HCEC 1CT (cell line): ENCODE data around the gene VTI1A.
"Not testable (repeated sequence)": the region's sequence is repeated elsewhere in the genome, so short reads cannot be mapped to it uniquely, and the experiment has no call there.

ENCODE experiments used
- DNase-seq: peaks from one replicate; pipeline ENCODE4 v3.0.0-alpha.2; 2017

Gene VTI1A

DNA sequence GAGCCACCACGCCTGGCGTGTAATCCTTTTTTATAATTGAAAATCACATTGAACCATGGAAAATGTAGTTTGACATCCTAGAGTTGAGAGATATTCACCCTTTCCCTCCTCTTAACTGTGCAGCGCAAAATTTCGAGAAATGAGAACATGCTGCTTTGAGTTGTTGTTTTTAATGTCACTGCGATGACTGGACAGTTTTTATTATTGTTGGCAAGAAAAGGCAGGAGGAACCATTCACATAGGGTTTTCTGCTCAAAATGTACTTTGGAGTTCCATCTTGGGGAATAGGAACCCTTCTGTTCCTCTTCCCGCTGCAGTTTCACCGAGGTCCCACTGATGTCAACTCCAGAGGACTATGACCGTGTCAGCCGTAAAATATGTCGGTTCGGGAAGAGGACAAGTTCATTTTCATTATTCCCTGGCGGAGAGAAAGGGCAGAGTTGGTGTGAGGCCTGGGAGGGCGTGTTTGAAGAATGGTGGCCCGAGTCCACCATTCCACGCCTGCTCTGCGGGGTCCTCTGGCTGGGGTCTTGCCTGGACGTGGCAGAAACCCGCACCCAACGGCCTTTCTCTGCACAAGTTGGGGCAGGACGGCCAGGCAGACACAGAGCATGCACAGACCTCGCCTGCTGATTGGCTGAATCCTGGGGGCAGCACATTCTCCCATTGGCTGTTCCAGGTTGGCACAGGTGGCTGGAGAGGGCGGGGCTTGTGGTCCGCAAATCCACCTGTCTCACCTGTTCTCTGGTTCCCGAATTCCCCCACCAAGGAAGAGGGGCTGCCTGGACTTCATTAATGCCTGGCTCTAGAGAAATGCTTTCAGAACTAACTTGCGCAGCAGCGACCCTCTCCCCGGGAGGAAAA is 397.9 kb downstream of the VTI1A start:
- no peak for DNase-seq

DNA sequence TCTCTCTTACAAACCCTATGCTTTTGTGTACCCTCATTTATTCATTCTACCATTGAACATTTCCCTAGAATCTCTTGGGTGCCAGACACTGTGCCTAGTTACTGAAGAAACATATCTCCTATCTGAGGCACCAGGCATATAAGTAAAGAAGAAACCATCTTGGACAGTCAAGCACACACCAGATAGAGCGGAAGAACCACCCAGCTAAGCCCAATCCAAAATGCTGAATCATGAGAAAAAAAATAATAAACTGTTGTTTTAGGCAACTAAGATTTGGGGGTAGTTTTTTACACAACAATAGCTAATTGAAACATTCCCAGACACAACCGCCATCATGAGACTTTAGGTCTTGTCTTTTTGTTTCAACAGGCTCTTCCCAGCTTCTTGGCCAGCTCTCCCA is 400.8 kb downstream of the VTI1A start:
- no peak for DNase-seq

DNA sequence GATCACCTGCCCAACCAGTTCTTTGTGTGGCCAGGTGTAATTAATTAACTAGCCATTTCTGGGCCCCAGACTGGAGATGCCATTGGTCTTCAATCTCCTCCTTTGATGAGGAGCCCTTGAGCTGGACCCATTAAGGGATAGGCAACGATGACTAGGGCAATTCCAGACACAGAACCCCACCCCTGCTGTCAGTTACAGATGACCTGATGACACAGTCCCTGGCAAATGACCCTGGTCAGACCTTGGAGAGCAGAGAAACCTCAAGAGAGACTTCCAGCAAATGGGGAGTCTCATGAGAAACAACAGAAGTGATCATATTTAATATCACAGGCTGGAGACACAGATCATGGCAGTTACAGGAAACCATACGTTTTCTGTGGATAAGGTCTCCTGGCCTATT is 401.2 kb downstream of the VTI1A start:
- no peak for DNase-seq

DNA sequence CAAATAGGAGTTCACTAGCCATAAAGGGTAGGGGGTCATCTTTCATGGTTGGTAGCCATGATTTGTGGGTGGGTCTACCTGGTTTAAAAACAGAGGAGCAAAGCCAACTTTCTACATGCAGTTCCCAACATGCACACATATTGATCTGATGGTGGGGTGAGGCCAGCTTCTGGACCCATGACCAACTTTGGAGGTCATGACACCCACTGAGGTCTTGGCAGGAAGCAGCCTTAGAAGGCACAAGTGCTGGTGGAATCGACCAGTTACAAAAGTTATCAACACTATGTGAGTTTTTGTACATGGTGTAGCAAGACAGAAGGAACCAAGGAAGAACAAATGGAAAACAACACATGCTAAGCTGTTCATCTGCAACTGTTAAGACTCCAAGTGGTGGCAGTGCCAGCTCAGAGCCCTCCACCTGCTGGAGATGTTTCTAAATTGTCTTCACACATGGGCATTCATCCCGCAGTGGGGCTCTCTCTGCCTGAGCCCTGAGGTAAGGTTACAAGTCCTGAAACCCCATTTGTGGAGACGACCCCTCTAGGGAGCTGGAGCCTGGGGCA is 401.9 kb downstream of the VTI1A start:
- DNase-seq, result no peak

DNA sequence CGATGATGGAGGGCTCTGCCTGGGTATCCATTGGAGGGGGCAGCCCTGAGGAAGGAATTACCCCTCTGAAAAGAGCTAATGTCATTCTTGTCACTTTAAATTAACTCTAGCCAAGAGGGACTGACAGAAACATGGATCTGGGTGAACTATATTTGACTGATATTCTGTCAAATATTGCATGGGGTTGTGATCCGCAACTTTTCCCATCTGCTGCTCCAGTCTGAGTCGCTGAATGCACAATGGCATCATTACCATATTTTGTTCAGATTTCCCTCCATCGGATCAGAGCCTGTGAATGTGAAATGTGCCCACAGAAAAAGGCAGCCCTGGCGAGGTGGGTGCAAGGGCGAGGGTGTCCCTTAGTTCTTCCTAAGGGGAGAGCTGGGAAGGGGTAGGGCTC is 402.5 kb downstream of the VTI1A start:
- DNase-seq, result no peak

DNA sequence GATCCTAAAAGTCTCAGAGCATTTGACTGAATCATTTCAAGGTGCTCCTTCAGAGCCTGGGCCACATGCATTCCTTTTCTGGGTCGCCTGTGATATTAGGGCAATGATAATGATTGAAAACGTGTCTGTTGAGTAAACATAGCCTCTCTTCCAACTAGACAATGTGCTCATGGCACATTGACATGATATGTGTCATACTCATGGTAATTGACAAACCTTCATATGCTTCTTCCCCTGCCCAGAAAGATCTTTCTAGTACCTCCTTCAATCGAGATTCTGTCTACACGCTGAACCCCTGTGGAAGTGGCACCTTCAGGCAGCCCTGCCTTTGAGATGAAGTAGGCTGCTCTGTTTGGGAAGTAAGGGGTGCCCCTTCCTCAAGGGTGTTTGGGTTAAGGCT is 404.2 kb downstream of the VTI1A start:
- DNase-seq, result no peak

DNA sequence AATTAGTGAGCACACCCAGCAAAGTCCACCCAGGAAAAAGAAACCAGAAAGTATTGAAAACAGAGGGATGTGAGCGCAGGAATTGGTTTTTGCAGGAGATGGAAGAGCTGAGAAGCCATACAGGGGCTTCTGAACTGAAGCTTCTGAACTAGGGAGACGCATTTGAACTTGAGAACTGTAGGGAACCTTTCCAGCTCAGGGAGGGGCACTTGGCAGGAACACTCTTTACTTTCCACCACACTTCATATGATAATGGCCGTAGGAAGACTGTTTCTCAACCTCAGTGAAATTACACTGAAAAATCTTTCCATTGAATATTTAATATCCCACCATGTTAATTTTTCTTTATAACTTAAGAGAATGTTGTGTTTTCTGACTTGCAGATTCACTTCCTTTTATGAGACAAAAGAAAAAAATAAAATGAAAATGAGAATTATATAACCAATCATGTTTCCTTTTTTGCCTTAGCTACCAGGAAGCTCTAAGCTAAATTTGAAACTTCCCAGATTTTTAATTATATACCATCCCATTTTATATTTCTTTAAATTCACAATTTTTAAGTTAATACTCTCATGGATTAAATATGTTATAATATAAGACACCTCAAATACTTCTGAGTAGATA is 404.7 kb downstream of the VTI1A start:
- no peak for DNase-seq

DNA sequence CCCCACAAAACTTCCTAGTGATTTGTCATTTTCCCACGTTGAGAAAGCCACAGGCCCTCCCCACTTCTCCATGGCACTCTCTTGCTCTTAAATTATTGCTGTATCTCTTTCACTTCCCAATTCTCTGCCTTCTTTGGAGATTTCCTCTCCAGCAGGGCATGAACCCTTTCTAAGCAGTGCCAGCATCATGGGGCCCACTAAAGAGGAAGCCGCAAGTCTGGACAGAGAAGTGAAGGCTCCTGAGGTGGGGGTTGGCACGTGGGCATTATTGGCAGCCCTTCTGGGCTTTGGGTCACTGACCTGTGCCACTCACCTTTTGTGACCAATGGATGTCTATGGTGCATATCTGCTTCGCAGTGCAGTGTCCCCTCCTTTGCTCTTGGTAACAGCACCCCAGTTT is 405.3 kb downstream of the VTI1A start:
- no peak for DNase-seq

DNA sequence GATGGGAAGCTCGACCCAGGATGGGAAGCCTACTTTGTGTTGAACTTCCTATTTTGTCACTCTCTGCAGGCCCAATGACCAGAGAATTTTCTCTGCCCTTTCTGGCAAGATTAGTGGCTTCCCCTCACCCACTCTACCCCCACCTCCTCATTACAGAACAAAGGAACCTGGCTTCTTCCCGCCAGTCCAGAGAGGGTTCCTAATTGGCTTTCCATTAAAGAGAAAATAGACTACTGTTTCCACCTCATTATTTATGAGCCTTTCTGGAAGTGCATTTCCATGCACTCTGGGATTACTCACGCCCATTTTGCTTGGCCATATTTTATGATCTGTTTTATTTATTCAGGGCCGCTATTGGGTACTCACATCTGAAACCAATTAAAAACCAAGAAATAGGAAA is 408.1 kb downstream of the VTI1A start:
- DNase-seq, result no peak

DNA sequence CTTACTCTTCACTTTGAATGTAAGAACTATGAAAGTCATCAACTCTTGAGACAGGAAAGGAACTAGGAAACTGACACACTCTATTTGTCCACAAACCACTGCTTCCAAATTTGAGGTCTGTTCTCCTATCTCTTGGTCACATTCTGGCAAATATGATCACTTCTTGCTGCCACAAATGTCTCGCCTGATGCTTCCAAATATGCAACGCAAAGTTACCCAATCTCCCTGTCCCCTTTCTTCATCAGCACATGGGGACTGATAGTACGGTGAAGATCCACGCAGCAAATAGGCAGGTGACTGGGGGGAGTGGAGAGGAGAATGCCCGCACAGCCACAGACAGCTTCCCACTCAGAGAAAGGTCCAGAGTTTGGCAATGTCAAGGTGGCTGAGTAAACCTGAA is 410.5 kb downstream of the VTI1A start:
- DNase-seq, result no peak

DNA sequence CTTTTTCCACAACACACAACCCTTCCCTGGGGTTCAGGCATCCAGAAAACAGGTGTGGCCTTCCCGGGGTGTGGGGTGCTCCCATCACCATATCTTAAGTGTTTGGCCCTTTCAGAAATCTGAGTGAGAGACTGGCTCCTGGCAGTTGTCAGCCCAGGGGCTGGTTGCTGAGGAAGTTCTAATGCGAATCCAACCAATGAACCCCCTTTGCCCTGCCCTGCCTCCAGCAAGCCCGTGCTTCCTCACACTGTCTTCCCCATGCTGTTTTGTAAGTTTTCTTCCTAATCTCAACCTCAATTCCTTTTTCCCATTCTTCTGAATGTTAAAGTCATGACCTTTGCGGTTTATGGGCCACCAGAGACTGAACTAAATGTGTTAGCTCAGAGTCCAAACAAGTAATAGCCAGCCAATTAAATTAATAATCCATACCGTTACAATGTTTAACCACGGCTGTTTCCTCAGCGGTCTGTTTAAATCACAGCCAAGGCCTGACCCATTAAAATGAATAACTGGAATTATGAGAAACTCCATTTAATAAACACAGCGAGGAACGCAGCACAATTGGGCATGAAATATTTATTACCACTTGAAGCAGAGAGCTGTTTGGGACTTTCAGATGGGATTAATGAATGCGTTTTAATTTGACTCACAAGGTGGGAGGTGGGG is 412.1 kb downstream of the VTI1A start:
- no peak for DNase-seq

DNA sequence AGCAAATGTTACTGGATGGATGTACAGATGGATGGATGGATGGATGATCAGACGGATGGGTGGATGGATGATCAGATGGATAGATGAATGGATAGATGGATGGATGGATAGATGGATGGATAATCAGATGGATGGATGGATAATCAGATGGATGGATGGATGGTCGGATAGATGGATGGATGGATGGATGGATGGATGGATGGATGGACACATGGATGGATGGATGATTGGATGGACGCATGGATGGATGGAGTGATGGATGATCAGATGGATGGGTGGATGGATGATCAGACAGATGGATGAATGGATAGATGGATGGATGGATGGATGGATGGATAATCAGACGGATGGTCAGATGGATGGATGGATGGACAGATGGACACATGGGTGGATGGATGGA is 412.8 kb downstream of the VTI1A start:
- no peak for DNase-seq

DNA sequence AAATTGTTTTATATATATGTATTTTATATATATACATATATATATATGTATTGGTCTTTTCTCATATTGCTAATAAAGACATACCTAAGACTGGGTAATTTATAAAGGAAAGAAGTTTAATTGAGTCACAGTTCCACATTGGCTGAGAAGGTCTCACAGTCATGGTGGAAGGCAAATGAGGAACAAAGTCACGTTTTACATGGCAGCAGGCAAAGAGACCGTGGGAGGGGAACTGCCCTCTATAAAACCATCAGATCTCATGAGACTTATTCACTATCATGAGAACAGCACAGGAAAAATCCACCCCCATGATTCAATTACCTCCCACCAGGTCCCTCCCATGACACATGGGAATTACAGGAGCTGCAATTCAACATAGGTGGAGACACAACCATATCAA is 416.4 kb downstream of the VTI1A start:
- DNase-seq, result not testable (repeated sequence)
